AG04449 (cell line): ENCODE results near the gene C6orf136.

Experiments
- CTCF ChIA-PET: fragments of 350-600 bp; formaldehyde crosslinking; extraction: SDS; loops from one replicate; lab custom pipeline; 2021; ENCODE audit warnings: antibody characterized with exemption; lab: Yijun Ruan, JAX
- POLR2A ChIA-PET: fragments of 400-600, 350-600 bp; formaldehyde crosslinking; extraction: SDS; loops from one replicate; lab custom pipeline; 2020; ENCODE audit warnings: antibody characterized with exemption, inconsistent platforms; lab: Yijun Ruan, JAX
- DNase-seq: peaks from one replicate; pipeline ENCODE4 v3.0.0-alpha.2; 2010; ENCODE audit warnings: low read depth, low spot score
- H3K4me3 ChIP-seq: 2 replicates; pipeline ENCODE4 v1.5.1; 2011; ENCODE audit warnings: low read depth, mild to moderate bottlenecking, control low read depth, low read length
- TF ChIP-seq, protein P1 (sequence below): IDR thresholded peaks from one replicate; pipeline ENCODE4 v1.5.1; 2011; ENCODE audit warnings: mild to moderate bottlenecking, moderate library complexity, low read length, control low read depth, inconsistent platforms; ENCODE audit not compliant: insufficient read depth; ENCODE audit errors: missing control alignments

C6orf136 gene

DNA sequence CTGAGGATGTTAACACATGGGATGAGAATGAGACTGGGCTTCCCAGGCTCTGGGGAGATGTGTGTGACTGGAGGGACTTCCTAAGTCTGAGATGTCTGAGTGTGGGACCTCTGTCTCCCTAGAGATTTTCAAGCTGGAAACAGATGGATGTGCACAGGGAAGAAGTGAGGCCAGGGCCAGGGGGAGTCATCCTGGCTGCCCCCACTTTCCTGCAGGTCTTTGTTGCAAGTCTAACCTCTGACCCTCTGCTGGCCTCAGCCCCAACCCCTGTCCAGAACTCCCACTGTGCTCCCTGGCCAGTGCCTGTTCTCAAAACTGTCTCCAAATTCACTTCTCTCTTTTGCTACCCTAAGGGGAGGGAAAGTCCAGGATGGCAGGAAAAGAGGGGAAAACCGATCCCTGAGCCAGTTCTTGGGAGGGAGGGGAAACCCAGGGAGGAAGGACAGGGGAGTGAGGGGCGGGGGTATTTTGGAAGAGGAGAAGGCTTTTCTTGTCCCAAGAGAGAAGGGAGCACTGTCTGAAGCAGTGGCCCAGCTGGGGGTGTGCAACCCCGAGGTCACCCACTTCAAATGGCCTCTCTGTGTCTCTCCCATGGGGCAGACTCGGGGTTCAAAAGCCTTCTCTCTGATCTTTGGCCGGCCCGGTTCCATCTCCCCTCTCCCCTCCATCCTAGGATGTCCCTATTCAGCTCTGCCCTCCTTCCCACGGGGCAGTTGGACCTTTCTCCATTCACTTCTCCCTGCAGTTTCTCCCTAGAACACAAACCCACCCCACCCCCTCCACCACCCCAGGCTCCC lies 36.4 kb downstream of the C6orf136 start:
- POLR2A ChIA-PET: interaction anchor here (1.0 to 2.6 kb wide), 6 partner anchors 11 to 59 kb away, joined by 3 to 12 read pairs (median 4); partner anchors contain the start of genes DHX16, FLOT1 and MDC1
- CTCF ChIA-PET: interaction anchor here (1.6 to 17.5 kb wide), 3 partner anchors 11 to 43 kb away, joined by 4 to 504 read pairs (median 22); partner anchors contain the start of genes DHX16, MDC1 and TUBB
- DNase-seq: no peak
- peak overlapping the region; percentile 89 for H3K4me3 ChIP-seq
- TF ChIP-seq, protein P1, sequence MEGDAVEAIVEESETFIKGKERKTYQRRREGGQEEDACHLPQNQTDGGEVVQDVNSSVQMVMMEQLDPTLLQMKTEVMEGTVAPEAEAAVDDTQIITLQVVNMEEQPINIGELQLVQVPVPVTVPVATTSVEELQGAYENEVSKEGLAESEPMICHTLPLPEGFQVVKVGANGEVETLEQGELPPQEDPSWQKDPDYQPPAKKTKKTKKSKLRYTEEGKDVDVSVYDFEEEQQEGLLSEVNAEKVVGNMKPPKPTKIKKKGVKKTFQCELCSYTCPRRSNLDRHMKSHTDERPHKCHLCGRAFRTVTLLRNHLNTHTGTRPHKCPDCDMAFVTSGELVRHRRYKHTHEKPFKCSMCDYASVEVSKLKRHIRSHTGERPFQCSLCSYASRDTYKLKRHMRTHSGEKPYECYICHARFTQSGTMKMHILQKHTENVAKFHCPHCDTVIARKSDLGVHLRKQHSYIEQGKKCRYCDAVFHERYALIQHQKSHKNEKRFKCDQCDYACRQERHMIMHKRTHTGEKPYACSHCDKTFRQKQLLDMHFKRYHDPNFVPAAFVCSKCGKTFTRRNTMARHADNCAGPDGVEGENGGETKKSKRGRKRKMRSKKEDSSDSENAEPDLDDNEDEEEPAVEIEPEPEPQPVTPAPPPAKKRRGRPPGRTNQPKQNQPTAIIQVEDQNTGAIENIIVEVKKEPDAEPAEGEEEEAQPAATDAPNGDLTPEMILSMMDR: no peak

DNA sequence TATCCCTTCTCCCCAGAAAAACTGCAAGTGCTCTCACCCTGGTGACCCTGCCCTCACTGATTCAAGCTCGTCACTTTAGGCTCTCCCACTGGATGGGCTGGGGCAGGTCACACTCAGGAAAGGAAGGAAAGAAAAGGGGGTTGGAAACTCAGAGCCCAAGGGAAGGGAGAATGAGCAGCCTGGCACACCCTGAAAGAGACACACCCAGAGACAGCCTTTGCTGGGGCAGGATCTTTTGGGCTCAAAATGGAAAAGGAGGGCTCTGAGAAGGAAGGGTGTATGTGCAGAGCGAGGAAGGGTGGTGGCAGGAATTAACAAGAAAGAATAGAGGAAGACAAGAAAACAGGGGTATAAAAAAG lies 37.0 kb downstream of the C6orf136 start:
- ChIA-PET POLR2A (interaction anchor here (1.0 to 2.5 kb wide), 4 partner anchors 11 to 38 kb away, joined by 3 to 15 read pairs (median 4); partner anchors contain the start of genes DHX16 and MDC1), CTCF (interaction anchor here (1.4 to 17.5 kb wide), 3 partner anchors 7 to 231 kb away, joined by 3 to 504 read pairs (median 4); partner anchors contain the start of genes MDC1 and TUBB)
- no peak for DNase-seq
- H3K4me3 ChIP-seq: peak overlapping the region; percentile 89
- TF ChIP-seq, protein P1: no peak

DNA sequence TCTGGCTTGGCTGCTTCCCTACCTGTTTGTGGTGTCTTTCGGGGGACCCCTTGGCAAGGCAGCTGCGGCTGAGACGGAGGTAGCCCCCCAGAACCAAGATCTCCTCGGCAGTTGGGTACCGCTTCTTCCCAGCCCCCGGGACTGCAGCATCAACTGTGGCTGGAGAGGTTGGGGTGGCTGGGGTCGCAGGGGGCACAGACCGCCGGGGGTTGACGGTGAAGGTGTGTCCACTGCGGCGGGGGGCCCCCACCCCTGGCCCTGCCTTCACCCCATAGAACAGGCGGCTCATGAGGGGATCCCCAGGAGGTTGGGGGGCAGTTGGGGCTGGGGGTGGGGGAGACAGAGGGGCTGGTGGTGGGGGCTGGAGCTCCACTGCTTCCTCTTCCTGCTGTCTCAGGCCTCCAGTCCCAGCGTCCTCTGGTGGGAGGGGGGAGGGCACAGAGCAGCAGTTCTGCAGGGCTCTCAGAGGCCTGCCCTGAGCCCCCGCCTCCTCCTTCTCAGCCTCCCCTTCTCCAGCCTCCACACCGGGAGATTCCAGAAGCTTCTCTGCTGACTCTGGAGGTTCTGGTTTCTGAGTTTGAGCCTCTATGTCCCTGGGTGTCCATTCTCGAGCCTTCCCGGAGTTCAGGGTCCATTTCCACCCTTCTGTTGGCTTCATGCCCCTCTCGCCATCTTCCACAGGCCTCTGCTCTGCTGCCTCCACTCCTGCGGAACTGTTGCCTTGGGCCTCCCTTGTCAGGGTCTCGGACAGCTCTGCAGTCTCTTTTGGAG lies 37.6 kb downstream of the C6orf136 start:
- no peak for DNase-seq
- POLR2A ChIA-PET: interaction anchor here (1.0 to 2.5 kb wide), 4 partner anchors 12 to 37 kb away, joined by 3 to 15 read pairs (median 4); partner anchors contain the start of genes DHX16 and MDC1
- CTCF ChIA-PET: interaction anchor here (1.0 to 17.5 kb wide), 7 partner anchors 8 to 401 kb away, joined by 3 to 504 read pairs (median 4); partner anchors contain the start of genes DHX16, MDC1 and TUBB

DNA sequence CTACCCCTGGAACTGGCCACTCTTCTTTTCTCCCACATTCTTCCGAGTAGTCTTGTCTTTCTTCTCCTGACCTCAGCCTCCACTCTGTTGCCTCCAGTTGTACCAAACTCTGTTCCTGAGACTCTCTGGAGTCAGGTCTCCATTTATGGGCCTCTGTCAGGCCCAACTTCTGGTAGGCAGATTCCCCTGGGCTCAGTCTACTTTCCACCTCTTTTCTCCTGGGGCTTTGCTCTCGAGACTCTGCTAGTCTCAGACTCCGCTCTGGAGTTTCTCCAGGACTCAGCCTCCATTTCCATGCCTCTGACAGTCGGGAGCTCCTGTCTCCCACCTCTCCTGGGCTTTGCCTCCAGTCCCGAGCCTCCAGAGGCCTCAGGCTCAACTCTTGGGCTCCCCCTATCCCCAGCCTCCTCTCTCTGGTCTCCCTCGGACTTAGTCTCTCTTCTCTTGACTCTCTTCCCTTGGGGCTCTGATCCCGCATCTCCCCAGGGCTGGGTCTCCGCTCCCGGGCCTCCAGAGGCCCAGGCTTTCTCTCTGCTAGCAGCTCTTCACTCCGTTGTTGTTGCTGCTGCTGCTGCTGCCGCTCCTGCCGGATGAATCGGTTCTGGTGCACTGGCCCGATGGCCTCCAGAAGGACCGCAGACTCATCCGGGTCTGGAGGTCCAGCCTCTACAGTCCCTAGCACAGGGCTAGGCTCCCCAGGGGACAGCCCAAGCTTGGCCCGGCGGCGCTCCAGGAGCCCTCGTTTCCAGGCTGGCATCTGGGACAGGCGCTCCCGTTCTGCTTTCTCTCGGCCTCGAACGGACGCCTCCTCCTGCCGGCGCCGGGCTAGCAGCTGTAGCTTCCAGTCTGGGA lies 38.5 kb downstream of the C6orf136 start:
- CTCF ChIA-PET: interaction anchor here (0.8 to 17.5 kb wide), 8 partner anchors 9 to 401 kb away, joined by 3 to 504 read pairs (median 4); partner anchors contain the start of genes DHX16, MDC1 and TUBB
- DNase-seq: no peak
- POLR2A ChIA-PET: interaction anchor here (1.2 to 2.5 kb wide), 3 partner anchors 12 to 37 kb away, joined by 4 to 15 read pairs (median 5); partner anchors contain the start of genes DHX16 and MDC1

More for the DNA sequence above, 37.6 kb downstream of the C6orf136 start:
- peak overlapping the region; percentile 89 for H3K4me3 ChIP-seq
- TF ChIP-seq, protein P1: no peak

More for the DNA sequence above, 38.5 kb downstream of the C6orf136 start:
- peak overlapping the region; percentile 89 for H3K4me3 ChIP-seq
- TF ChIP-seq, protein P1: peak; percentile 26
